K562 (cell line): Measurements from ENCODE around the gene DAAM1.

Experiments used
- CTCF ChIP-seq, 3 experiments: IDR thresholded peaks in 2 of 3; conservative IDR thresholded peaks in 1 of 3; 2 replicates each; pipeline ENCODE4 v1.5.1; 2011 to 2012; ENCODE audit warnings: low read length in 3 of 3, mild to moderate bottlenecking in 3 of 3, control low read depth in 2 of 3, improper control_type of control experiment in 1 of 3, inconsistent platforms in 1 of 3, low read depth in 1 of 3, mixed read lengths in 1 of 3, moderate library complexity in 1 of 3; ENCODE audit not compliant: insufficient read depth in 2 of 3
- E4F1 ChIP-seq: fragments of 250-450 bp; sonication (Bioruptor Pico); IDR thresholded peaks from 2 replicates; pipeline ENCODE4 v1.5.0; 2021; ENCODE audit warnings: mild to moderate bottlenecking, borderline replicate concordance
- EP300 ChIP-seq: IDR thresholded peaks from 2 replicates; pipeline ENCODE4 v1.6.1; 2012; ENCODE audit warnings: low read length, improper control_type of control experiment
- EZH2 ChIP-seq: IDR thresholded peaks from 2 replicates; pipeline ENCODE4 v1.6.1; 2012; ENCODE audit warnings: low read depth, mild to moderate bottlenecking, inconsistent platforms, low read length, borderline replicate concordance
- MAX ChIP-seq: sonication (generic); formaldehyde crosslinking; IDR thresholded peaks from 2 replicates; pipeline ENCODE4 v1.9.0; 2022; ENCODE audit warnings: mild to moderate bottlenecking, missing genetic modification reagents
- MYC ChIP-seq, 2 experiments: fragments of 250-450 bp in 1 of 2; sonication (Bioruptor Pico) in 1 of 2; IDR thresholded peaks; 2 replicates each; pipeline versions ENCODE4 v1.5.1 to v1.6.1; 2012 to 2021; ENCODE audit warnings: low read depth in 2 of 2, borderline replicate concordance in 1 of 2, improper control_type of control experiment in 1 of 2, low read length in 1 of 2, mild to moderate bottlenecking in 1 of 2, moderate library complexity in 1 of 2
- NFYB ChIP-seq: IDR thresholded peaks from 2 replicates; pipeline ENCODE4 v1.6.1; 2011; ENCODE audit warnings: mild to moderate bottlenecking, moderate library complexity; ENCODE audit not compliant: insufficient read length; ENCODE audit errors: extremely low read depth
- SMARCE1 ChIP-seq: fragments of 450-650 bp; IDR thresholded peaks from 2 replicates; pipeline ENCODE4 v1.7.1; 2016; ENCODE audit warnings: mild to moderate bottlenecking
- SP1 ChIP-seq: sonication (generic); formaldehyde crosslinking; IDR thresholded peaks from 2 replicates; pipeline ENCODE4 v1.8.1; 2022; ENCODE audit warnings: mild to moderate bottlenecking, missing genetic modification reagents
- TCF7L2 ChIP-seq: fragments of 150-350 bp; IDR thresholded peaks from 2 replicates; pipeline ENCODE4 v1.6.1; 2016; ENCODE audit warnings: low read depth, mild to moderate bottlenecking, low read length, moderate library complexity
- U2AF2 ChIP-seq: fragments of 200-400 bp; formaldehyde crosslinking; optimal IDR thresholded peaks from 2 replicates; pipeline ENCODE3; 2017; ENCODE audit warnings: low read depth, mild to moderate bottlenecking, low read length
- ZFP36 ChIP-seq: fragments of 150-350 bp; IDR thresholded peaks from 2 replicates; pipeline ENCODE4 v1.6.1; 2018; ENCODE audit warnings: low read length, low read depth; ENCODE audit not compliant: partially characterized antibody
- ZKSCAN1 ChIP-seq: fragments of 150-350 bp; IDR thresholded peaks from 2 replicates; pipeline ENCODE4 v1.6.1; 2016; ENCODE audit warnings: low read depth, low read length
- ZKSCAN8 ChIP-seq: fragments of 200-800 bp; sonication (Bioruptor generic); IDR thresholded peaks from 2 replicates; pipeline ENCODE4 v1.6.1; 2016; ENCODE audit warnings: missing genetic modification characterization, missing compliant biosample characterization

- TF ChIP-seq SP1 (CRISPR knock-in tag) (no peak), MYC (IDR thresholded peaks at IDR 0.05; ENCODE audit: low read depth, low read length) (no peak), MYC (CRISPR knock-in tag; IDR thresholded peaks at IDR 0.05; ENCODE audit: borderline replicate concordance, low read depth) (no peak), SMARCE1 (no peak), U2AF2 (no peak), ZFP36 (no peak), ZKSCAN1 (no peak), ZKSCAN8 (no peak), MAX (no peak), TCF7L2 (no peak), NFYB (no peak), CTCF (IDR thresholded peaks at IDR 0.05 in 2 of 3, conservative IDR thresholded peaks at IDR 0.05 in 1 of 3; ENCODE audit: insufficient read depth in 2 of 3, low read depth in 1 of 3, low read length in 3 of 3) (no peak), E4F1 (CRISPR knock-in tag) (no peak), EZH2 (no peak), EP300 (no peak)
These were observed 66.6 kb downstream of the DAAM1 start for GRCh38 chr14:59254911-59255545.
